Spleen (tissue), 7 donors: ENCODE measurements around the gene TTC23.

ENCODE experiments used
- CTCF ChIP-seq, 11 experiments: fragments of 200-600 bp in 7 of 11; fragments of 450-650 bp in 4 of 11; sonication (generic) in 4 of 11; IDR thresholded peaks in 8 of 11; conservative IDR thresholded peaks in 3 of 11; 1 replicate in 7 of 11; 2 replicates in 4 of 11; pipeline versions ENCODE4 v1.4.0 to v1.8.0; 2016 to 2021; ENCODE audit warnings: antibody characterized with exemption in 11 of 11, inconsistent platforms in 4 of 11, mild to moderate bottlenecking in 1 of 11
- POLR2A ChIP-seq, 3 donors: fragments of 450-650 bp; IDR thresholded peaks; one replicate each; pipeline ENCODE4 v1.5.1; 2017; ENCODE audit warnings: antibody characterized with exemption in 3 of 3, mild to moderate bottlenecking in 1 of 3
- POLR2AphosphoS5 ChIP-seq, 3 donors: sonication (generic); formaldehyde crosslinking; IDR thresholded peaks; one replicate each; pipeline ENCODE4 v1.5.1; 2017; ENCODE audit warnings: antibody characterized with exemption in 3 of 3
- donor health status: DM: no; HTN: no; CAD: no; lungs with moderate emphysema.
- donor health status: DM: no; HTN: no; CAD: no.
- donor health status: DM: no; HTN: no; CAD: no.

- TF ChIP-seq POLR2AphosphoS5 (IDR thresholded peaks at IDR 0.05) (no peak), POLR2A (IDR thresholded peaks at IDR 0.05) (no peak), CTCF (IDR thresholded peaks at IDR 0.05 in 8 of 11, conservative IDR thresholded peaks at IDR 0.05 in 3 of 11) (no peak)
These were observed 100.0 kb downstream of the TTC23 start for GRCh38 chr15:99149366-99149765.
